Keratinocyte (primary cell): ENCODE data around the gene MX2. TPM values are rescaled to one million over a fixed set of nuclear protein-coding genes. Genes with fewer than 3 reads are reported as not detected.

Experiments
- DNase-seq: peaks from one replicate; pipeline ENCODE4 v3.0.0-alpha.2; 2011; ENCODE audit warnings: low read depth, missing footprints, low spot score
- FAIRE-seq: peaks from 2 replicates; lab custom pipeline; 2011; peaks lifted over from hg19 to GRCh38; lab: Jason Lieb, UNC
- H2AFZ ChIP-seq: 2 replicates; pipeline ENCODE4 v1.6.0; 2012; ENCODE audit warnings: low read length, control low read depth, inconsistent platforms; ENCODE audit not compliant: control insufficient read depth
- H3K27ac ChIP-seq: 2 replicates; pipeline ENCODE4 v1.5.1; 2011; ENCODE audit warnings: low read length; ENCODE audit not compliant: control insufficient read depth, insufficient read depth
- H3K27me3 ChIP-seq: 3 replicates; pipeline ENCODE4 v1.6.0; 2011; ENCODE audit warnings: low read length; ENCODE audit not compliant: control insufficient read depth, insufficient read depth; ENCODE audit errors: extremely low read depth
- H3K36me3 ChIP-seq, 2 experiments: 2 replicates in 1 of 2; 3 replicates in 1 of 2; pipeline ENCODE4 v1.5.1; 2011; ENCODE audit warnings: low read length in 2 of 2, mild to moderate bottlenecking in 1 of 2; ENCODE audit not compliant: control insufficient read depth in 2 of 2, insufficient read depth in 2 of 2; ENCODE audit errors: extremely low read depth in 1 of 2
- H3K4me1 ChIP-seq: 3 replicates; pipeline ENCODE4 v1.5.1; 2011; ENCODE audit warnings: low read length; ENCODE audit not compliant: control insufficient read depth, insufficient read depth; ENCODE audit errors: extremely low read depth
- H3K4me2 ChIP-seq: 3 replicates; pipeline ENCODE4 v1.6.0; 2011; ENCODE audit warnings: low read depth, low read length; ENCODE audit not compliant: control insufficient read depth, insufficient read depth; ENCODE audit errors: extremely low read depth
- H3K4me3 ChIP-seq, 3 experiments: fragments of 200-600 bp in 1 of 3; sonication (generic) in 1 of 3; 2 replicates in 2 of 3; 3 replicates in 1 of 3; pipeline ENCODE4 v1.5.1; 2011 to 2016; ENCODE audit warnings: low read length in 3 of 3, mild to moderate bottlenecking in 3 of 3, control low read depth in 2 of 3, inconsistent platforms in 1 of 3, low read depth in 1 of 3, mixed read lengths in 1 of 3, mixed run types in 1 of 3, moderate library complexity in 1 of 3; ENCODE audit not compliant: control insufficient read depth in 2 of 3, insufficient read depth in 2 of 3; ENCODE audit errors: extremely low read depth in 1 of 3
- H3K79me2 ChIP-seq: 2 replicates; pipeline ENCODE4 v1.6.0; 2012; ENCODE audit warnings: low read length; ENCODE audit not compliant: control insufficient read depth, insufficient read depth
- H3K9ac ChIP-seq: 3 replicates; pipeline ENCODE4 v1.6.0; 2011; ENCODE audit warnings: low read length; ENCODE audit not compliant: control insufficient read depth, insufficient read depth; ENCODE audit errors: extremely low read depth
- H3K9me1 ChIP-seq: 3 replicates; pipeline ENCODE4 v1.6.0; 2011; ENCODE audit warnings: low read length; ENCODE audit not compliant: control insufficient read depth, insufficient read depth; ENCODE audit errors: extremely low read depth
- H3K9me3 ChIP-seq: 2 replicates; pipeline ENCODE4 v1.5.1; 2012; ENCODE audit warnings: low read depth, low read length; ENCODE audit not compliant: control insufficient read depth
- H4K20me1 ChIP-seq: 3 replicates; pipeline ENCODE4 v1.6.0; 2011; ENCODE audit warnings: low read length; ENCODE audit not compliant: control insufficient read depth, insufficient read depth; ENCODE audit errors: extremely low read depth
- CTCF ChIP-seq, 3 experiments: IDR thresholded peaks in 1 of 3; conservative IDR thresholded peaks in 1 of 3; optimal IDR thresholded peaks in 1 of 3; 2 replicates in 2 of 3; 3 replicates in 1 of 3; pipeline versions ENCODE3 to v1.5.1; 2011; ENCODE audit warnings: low read length in 3 of 3, mild to moderate bottlenecking in 3 of 3, moderate library complexity in 2 of 3, control low read depth in 1 of 3, inconsistent platforms in 1 of 3; ENCODE audit not compliant: insufficient read depth in 2 of 3; ENCODE audit errors: extremely low read depth in 1 of 3
- EZH2 ChIP-seq: IDR thresholded peaks from one replicate; pipeline ENCODE4 v1.6.1; 2012; ENCODE audit warnings: inconsistent platforms, mild to moderate bottlenecking, low read length, moderate library complexity
- dilution Hi-C: fragments of 300-500 bp; cut with MboI; formaldehyde crosslinking; loops from one replicate; pipeline ENCODE4 v1.7.0; 2020; ENCODE audit warnings: low sequenced_read_pairs; ENCODE audit not compliant: extremely low pct_ligation_motif_present
- polyA plus RNA-seq, 5 experiments: library from polyadenylated mRNA; depleted of rRNA in 3 of 5; stranded (reverse) in 3 of 5; stranded (forward) in 1 of 5; unstranded in 1 of 5; fragments of >200 nt; gene quantifications; 1 replicate in 1 of 5; 2 replicates in 3 of 5; 3 replicates in 1 of 5; pipeline versions ENCODE4 v1.2.1 to v1.2.3, GENCODE V29; 2011 to 2012; ENCODE audit warnings: missing spikeins in 2 of 5, low read depth in 1 of 5, low replicate concordance in 1 of 5

The MX2 gene
- polyA plus RNA-seq, 1 donor (not counting 4 experiments of a cell fraction or from before 2014, with no cell fraction given), result 7.1 TPM

DNA sequence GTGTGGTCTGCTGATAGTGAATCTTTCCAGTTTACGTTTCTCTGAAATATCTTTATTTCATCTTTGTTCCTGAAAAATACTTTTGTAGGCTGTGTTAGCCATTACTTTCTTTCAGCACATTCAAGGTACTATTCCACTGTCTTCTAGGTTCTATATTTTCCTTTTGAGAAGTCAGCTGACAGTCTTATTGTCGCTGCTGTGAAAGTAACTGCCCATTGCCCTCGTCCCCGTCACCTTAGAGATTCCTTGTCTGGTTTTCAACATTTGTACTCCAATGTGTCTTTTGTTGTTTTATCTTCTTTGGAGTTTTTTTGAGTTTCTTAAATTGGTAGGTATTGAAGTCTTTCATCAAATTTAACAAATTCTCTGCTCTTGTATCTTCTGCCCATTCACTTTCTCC lies 19.8 kb upstream of the MX2 start:
- Histone ChIP-seq H3K9ac (no peak overlapping the region), H3K9me3 (no peaks in the 10 kb centered on the region), H3K27me3 (peaks cover 4% of the 10 kb centered on the region), H3K4me1 (no peaks in the 10 kb centered on the region), H3K4me3 (no peak overlapping the region), H3K9me1 (no peaks in the 10 kb centered on the region), H4K20me1 (no peaks in the 10 kb centered on the region), H3K4me2 (no peak overlapping the region), H2AFZ (no peak overlapping the region), H3K79me2 (no peaks in the 10 kb centered on the region), H3K36me3 (no peaks in the 10 kb centered on the region), H3K27ac (no peak overlapping the region)
- FAIRE-seq (no peak), DNase-seq (no peak)
- dilution Hi-C loops, result no loop called here
- TF ChIP-seq CTCF (optimal IDR thresholded peaks at IDR 0.05 in 1 of 3, IDR thresholded peaks at IDR 0.05 in 1 of 3, conservative IDR thresholded peaks at IDR 0.05 in 1 of 3; ENCODE audit: extremely low read depth in 1 of 3, insufficient read depth in 2 of 3, low read length in 3 of 3) (no peak), EZH2 (no peak)

DNA sequence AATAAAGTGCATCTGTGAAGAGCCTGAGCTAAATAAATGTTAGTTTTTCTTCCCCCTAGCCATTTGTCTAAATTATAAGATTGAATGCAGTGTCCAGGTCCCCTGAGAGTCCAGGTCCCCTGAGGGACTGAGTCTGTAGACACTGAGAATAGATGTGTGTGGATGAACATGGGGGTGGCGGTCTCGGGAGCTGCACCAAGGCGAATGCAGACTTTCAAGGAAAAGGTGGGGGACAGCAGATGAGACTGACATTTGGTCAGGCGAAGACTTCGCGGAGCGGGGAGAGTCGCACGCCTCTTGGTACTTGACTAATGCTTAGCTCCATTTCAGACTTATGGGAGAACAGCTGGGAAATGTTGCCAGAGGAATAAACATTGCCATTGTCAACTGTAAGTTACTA lies 17.7 kb upstream of the MX2 start:
- no peaks in the 10 kb centered on the region for H3K36me3 ChIP-seq
- no peak overlapping the region for H3K27ac ChIP-seq
- TF ChIP-seq CTCF (optimal IDR thresholded peaks at IDR 0.05 in 1 of 3, IDR thresholded peaks at IDR 0.05 in 1 of 3, conservative IDR thresholded peaks at IDR 0.05 in 1 of 3; ENCODE audit: extremely low read depth in 1 of 3, insufficient read depth in 2 of 3, low read length in 3 of 3) (no peak), EZH2 (no peak)
- dilution Hi-C loops, result no loop called here
- no peak overlapping the region for H3K4me2 ChIP-seq
- H3K9me1 ChIP-seq, result no peaks in the 10 kb centered on the region
- no peak overlapping the region for H3K4me3 ChIP-seq
- peaks cover 4% of the 10 kb centered on the region for H3K27me3 ChIP-seq
- no peak for DNase-seq
- no peaks in the 10 kb centered on the region for H3K9me3 ChIP-seq
- no peak for FAIRE-seq
- H3K4me1 ChIP-seq, result no peaks in the 10 kb centered on the region
- no peaks in the 10 kb centered on the region for H4K20me1 ChIP-seq
- no peaks in the 10 kb centered on the region for H3K79me2 ChIP-seq
- no peak overlapping the region for H2AFZ ChIP-seq
- no peak overlapping the region for H3K9ac ChIP-seq
